GM19324 (cell line): ENCODE measurements around the gene MYO7B.

Source experiments
- ATAC-seq: cut with Tn5 transposase; IDR thresholded peaks from one replicate; pipeline ENCODE4 v1.9.1; 2021; ENCODE audit warnings: mild to moderate bottlenecking, moderate library complexity; ENCODE audit not compliant: unreplicated experiment, low FRiP score

The MYO7B gene

GRCh38 chr2:127632592-127633489, 97.4 kb downstream of the MYO7B start:
- no peak for ATAC-seq

- no peak for ATAC-seq
Observed at GRCh38 chr2:127633556-127634065, 98.1 kb downstream of the MYO7B start.

DNA sequence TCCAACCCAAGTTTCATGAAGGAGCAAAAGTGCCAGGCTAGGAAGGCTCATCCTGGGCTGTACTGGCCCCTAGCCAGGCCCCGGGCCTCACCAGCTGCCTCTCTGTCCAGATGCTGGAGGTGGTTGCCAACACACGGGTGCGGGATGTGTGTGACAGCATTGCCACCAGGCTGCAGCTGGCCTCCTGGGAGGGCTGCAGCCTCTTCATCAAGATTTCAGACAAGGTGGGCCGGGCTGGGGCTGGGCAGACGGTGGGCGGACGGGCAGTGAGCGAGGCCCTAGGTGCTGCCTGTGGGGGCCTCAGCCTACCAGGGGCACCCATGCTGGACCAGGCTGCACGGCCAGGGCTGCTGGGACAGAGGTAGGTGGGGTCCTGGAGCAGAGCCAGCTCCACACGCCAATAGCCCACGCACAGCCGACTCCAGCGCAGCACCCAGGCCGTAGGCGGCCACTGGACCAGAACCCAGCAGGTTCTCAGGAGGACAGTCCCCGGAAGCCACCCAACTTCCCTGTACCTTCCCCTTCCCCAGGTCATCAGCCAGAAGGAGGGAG, 98.7 kb downstream of the MYO7B start:
- ATAC-seq = no peak

DNA sequence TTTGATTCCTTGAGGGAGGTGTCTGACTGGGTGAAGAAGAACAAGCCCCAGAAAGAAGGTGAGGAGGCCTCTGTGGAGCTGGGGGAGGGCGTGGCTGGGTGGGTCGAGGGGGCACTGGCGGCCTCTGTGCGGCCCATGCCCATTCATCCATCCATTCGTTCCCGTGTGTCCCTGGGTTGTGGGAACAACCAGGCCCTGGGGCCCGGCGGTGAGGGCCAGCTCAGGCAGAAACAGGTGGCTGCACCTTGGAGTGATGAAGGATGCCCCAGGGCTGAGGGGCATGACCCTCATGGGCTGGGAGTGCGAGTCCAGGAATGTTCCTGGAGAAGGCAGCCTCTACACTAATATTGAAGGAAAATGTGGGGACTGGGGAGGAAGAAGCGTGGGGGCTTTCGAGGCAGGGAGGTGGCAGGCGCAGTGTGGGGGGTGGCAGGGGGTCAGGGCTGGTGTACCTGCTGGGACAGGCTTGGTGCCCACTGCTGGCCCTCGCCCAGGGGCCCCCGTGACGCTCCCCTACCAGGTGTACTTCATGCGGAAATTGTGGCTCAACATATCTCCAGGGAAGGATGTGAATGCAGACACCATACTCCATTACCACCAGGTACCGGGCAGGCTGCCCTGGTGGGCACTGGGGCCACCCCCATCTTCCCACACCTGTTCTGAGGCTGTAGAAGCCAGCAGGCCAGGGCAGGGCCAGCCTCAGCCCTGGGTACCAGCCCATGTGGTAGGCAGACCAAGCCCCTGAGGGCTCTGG, 99.3 kb downstream of the MYO7B start:
- no peak for ATAC-seq

- no peak for ATAC-seq
Observed at GRCh38 chr2:127635380-127636237, 100.1 kb downstream of the MYO7B start.

GRCh38 chr2:127636248-127637235, 101.1 kb downstream of the MYO7B start:
- no peak for ATAC-seq

DNA sequence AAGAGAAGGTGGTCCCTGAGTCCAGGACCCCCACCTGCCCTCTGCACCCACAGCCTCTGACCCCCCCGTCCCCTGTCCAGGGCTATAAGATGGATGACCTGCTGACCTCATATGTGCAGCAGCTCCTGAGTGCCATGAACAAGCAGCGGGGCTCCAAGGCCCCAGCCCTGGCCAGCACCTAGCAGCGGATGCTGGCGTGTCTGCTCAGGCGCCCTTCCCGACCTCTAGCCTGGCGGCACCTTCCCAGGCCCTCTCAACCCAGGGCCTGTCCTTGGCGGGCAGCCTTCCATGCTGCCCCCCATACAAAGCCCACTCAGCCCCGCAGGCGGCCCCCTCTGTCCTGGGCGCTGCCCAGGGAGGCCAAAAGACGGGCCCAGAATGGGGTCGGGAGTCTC, 101.8 kb downstream of the MYO7B start:
- no peak for ATAC-seq

DNA sequence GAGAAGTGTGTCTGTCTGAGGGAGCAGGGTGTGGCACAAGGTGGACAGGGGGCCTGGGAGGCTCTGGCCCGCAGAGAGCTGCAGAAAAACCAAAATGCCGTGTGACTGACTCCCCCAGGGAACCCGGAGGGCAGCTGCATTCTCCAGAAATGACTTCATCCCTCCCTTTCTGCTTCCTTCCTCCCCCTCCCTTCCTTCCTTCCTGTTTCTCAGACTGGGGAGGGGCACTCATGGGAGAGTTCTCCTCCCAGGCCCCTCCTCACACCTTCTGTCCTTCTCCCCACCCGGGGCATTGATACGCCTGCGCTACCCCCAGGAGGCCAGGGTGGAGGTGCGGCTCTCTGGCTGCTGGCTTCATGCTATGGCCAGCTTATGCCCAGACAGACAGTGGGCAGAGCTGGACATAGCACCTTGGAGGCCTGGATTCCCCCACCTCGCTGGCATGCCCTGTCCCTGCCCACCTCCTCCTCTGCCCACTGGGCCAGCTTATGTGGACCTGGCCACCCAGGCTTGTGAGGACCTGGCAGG, 102.3 kb downstream of the MYO7B start:
- ATAC-seq = no peak

DNA sequence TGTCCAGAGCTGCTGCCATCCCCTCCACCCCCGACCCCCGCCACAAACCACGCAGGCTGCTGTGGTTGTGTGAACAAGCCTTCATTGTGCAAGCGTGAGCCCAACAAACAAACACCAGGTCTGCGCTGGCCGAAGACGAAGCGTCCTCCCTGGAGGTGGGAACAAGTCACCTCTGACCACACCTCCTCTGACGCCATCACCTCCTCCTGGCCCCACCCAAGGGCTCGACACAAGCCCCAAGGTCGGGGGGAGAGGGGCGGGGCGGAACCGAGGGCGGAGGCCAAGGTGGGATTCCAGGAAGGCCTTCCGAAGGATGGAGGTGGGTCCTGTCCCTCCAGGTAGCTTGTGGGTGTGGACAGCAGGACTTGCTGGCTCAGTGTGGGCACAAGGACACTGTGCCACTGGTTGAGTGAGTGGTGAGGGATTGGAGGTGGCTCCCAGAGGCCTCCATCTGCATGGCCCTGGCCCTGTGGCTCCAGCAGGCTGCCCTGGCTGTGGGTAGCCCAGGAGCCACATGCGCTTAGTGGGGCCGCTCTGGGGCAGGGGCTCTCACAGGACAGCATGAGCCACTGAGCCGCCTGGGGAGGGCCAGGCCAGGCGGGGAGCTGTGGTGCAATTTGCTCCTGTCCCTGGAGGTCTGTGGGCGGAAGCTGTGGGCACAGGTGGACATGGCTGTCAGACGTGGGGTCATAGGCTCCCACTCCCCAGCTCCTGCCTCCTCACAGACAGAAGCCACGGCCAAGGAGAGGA, 103.1 kb downstream of the MYO7B start:
- no peak for ATAC-seq

DNA sequence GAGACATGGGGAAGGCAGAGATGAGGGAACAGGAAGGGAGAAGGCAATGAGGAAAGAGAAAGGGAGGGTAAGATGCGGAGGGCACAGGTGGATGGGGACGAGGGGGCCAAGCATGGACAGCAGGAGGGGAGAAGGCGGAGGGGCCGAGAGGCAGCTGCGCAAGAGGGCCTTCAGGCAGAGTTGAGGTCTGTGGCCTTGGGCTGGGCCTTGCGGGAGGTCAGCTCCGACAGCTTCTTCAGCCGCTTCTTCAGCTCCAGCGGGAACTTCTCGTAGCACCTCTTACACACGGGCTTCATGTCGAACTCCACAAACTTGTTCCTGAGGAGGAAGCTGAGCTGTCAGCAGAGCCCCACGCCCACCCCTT, 103.6 kb downstream of the MYO7B start:
- ATAC-seq = no peak

- no peak for ATAC-seq
Observed at GRCh38 chr2:127640082-127641072, 104.9 kb downstream of the MYO7B start.

- no peak for ATAC-seq
Observed at GRCh38 chr2:127641133-127641532, 105.7 kb downstream of the MYO7B start.

GRCh38 chr2:127641846-127642507, 106.5 kb downstream of the MYO7B start:
- no peak for ATAC-seq

DNA sequence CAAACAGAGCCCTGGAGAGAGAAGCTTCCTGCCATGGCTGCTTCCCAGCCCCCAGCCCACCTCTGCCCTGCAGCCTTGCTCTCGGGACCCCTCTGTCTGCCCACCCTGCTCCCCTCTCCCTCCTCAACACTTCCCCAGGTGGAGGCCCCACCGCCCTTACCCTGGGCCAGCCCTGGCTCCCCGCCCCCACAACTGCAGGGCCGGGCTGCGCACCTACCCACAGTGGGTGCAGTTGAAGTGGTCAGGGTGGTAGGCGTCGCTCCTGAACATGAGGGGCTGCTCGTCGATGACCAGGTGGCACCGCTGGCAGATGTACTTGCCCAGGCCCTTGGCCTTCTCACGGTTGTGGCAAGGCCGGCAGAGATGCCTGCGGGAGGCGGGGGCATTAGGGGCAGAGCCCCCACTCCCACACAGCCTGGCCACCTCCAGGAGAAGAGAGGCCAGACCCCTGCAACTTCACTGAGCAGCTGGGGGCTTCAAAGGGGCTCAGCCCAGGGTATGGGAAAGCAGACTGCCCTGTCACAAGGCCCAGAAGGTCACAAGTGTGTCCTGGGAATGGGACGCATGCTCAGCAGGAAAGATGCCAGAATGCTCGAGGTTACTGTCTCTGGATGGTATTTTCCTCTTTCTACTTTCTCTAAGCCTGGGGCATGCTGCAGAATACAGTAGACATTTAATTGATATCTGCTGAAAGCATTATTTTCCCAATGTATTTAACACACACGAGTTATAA, 107.4 kb downstream of the MYO7B start:
- ATAC-seq = no peak

GRCh38 chr2:127643439-127644065, 108.1 kb downstream of the MYO7B start:
- no peak for ATAC-seq
